DMS79 treated with DMSO at 0.1 percent for 48 hours (cell line): ENCODE measurements around the gene HCN4.
"Not testable (repeated sequence)": the region's sequence is repeated elsewhere in the genome, so short reads cannot be mapped to it uniquely, and the experiment has no call there.

Source experiments
- DNase-seq: peaks from one replicate; lab custom pipeline; 2025; lab: John Stamatoyannopoulos, UW

HCN4 gene

DNA sequence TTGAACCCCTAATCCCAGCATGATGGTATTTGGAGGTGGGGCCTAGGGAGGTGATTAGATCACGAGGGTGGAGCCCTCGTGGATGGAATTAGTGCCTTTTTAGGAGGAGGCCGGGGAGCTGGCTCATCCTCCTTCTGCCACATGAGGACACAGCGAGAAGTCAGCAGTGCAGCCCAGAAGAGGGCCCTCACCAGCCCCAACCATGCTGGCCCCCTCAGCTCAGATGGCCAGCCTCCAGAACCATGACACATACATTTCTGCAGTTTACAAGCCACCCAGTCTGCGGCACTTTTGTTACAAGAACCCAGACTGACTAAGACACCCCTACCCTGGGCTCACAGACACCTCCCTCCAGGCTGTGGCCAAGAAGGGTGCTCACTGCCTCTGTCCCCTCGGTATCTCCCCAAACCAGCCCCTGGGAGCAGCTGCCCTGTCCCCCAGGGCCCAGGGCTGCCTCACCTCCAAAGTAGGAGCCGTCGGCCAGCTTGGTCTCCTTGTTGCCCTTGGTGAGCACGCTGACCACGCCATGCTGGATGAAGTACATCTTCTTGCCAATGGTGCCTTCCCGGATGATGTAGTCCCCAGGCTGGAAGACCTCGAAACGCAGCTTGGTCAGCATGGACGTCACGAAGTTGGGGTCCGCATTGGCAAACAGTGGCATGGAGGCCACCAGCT, 44.1 kb downstream of the HCN4 start:
- no peak for DNase-seq

DNA sequence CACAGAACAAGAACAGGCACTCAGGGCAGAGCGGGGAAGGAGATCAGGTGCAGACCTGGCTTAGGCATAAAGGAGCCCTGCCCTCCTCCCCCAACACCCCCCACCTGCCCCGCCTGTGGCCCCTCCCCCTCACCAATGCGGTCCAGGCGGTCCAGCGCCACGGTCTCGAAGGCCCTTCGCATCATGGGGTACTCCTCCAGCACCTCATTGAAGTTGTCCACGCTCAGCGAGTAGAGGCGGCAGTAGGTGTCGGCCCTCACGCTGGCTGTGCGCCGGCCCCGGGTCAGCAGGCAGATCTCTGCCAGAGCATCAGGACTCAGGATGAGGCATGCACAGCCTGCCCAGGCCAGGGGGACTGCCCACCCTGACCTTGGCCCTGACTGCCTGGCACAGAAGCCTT, 44.8 kb downstream of the HCN4 start:
- no peak for DNase-seq

GRCh38 chr15:73323374-73323955, 45.3 kb downstream of the HCN4 start:
- no peak for DNase-seq

DNA sequence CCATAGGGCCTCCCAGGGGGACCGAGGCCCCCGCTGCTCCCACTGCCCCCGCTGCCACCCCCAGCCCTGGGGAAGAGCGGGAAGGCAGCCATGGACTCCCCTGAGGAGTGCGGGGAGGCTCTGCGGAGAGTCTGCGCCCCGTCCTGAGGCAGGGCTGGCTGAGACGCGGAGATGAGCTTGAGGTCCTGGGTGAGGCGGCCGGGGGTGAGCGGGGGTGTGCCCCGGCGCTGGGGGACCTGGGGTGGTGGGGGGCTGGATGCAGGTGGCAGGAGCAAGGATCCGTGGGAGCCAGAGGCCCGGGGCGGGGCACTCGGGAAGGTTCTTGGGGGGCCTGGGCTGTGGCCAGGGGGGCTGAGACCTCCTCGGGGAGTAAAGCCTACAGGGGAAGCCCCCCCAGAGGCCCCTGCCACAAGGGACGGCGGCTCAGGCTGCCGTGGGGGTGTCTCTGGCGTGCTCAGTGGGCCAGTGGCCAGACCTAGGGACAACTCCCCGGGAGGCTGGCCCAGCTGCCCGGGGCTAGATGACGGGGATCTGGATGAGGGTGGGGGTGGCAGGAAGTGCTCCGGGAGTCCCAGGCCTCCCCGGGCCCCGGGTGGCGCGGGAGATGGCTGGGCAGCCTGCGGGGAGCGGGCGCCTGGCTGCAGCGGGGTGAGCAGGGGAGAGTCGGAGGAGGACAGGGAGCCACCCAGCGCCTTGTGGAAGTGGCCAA, 45.9 kb downstream of the HCN4 start:
- no peak for DNase-seq

- no peak for DNase-seq
Measured at GRCh38 chr15:73321496-73322450, 47.0 kb downstream of the HCN4 start.

GRCh38 chr15:73320619-73321180, 48.1 kb downstream of the HCN4 start:
- no peak for DNase-seq

DNA sequence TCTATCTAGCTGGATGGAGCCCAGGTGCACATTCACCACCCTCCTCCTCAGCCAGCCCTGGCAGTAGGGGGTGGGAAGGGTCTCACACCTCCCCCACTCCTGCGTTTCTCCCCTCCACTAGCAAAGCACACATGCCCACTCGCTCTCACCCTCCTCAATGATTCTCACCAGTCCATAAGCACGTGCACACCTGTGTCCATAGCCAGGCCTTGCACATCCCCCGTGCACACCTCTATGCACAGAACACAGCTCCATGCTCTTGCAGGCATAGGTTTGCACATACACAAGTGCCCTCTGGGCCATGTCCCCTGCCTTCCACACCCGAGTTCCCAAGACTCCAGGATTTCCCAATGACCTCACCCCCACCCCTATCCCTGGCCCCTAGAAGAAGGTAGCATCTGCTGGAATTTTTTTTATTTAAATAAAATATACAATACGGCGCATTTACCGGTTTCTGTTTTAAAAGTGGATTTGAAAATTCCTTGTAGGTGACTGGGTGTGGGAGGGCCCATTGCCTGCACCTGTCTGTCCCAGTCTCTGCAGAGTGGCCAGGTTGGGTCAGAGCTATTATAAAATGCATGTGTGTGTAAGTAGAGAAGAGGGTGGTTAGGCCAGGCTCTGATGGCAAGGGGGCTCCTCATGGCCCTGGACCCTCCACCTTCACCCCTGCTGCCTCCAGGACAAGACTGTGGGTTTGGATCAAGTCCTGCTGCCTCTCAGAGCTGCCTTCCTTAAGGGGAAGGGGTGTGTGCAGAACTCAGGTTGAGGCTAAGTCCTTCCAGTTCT, 49.1 kb downstream of the HCN4 start:
- DNase-seq, result no peak

GRCh38 chr15:73318463-73319351, 50.1 kb downstream of the HCN4 start:
- DNase-seq, result peak; percentile 10

- no peak for DNase-seq
Measured at GRCh38 chr15:73317651-73318462, 50.9 kb downstream of the HCN4 start.

DNA sequence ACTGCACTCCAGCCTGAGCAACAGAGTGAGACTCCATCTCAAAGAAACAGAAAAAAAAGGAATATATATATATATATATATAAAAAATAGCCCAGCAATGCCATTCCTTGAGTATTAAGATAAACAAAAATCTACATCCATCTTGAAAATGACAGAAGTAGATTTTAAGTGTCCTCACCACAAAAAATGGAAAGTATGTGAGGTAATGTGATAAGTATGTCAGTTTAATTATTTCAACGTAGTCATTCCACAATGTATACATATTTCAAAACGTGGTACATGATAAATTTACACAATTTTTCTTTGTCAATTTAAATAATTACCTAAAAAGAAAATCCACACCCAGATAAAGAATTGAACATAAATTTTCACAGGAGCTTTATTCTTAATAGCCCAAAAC, 54.9 kb downstream of the HCN4 start:
- no peak for DNase-seq

- no peak for DNase-seq
Measured at GRCh38 chr15:73308305-73308704, 60.5 kb downstream of the HCN4 start.

DNA sequence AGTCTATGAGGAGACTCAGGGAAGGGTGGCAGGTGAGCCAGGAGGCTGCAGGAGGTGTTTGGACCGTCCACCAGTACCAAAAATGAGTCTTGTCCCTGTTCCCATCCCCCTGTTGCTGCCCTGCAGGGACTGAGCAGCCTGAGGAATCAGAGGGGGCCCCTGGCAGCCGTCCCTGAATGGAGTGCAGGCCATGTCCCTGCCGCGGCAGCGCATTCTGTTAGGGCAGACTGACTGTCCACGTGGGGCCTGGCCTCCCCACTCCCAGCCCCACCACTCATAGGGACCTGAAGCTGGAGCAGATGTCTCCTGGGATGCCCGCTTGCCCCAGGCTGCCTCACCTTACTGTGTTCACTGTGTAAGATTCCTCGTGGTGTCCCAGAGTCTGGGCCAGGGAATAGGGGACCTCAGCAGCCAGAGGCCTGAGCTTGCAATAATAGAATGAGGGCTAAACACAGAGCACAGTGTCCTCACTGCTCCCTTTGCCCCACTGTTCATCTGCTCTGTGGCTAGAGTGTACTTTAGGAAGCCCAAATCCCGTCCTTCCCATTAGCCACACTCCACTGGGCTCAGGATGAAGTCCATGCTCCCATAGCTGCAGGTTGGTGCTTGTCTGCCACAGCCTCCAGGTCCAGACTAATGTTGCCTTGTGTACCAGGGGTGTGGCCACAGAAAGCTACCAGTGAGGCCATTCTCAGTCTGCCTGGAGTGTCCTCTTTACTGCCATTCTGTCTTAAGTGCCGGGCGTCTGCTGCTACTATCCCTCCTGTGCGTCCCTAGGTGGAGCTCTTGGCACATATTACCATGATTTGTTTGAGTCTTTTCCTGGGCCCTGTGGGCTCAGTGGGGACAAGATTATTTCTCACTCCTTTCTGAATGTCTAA, 63.2 kb downstream of the HCN4 start:
- DNase-seq, result peak; percentile 78

DNA sequence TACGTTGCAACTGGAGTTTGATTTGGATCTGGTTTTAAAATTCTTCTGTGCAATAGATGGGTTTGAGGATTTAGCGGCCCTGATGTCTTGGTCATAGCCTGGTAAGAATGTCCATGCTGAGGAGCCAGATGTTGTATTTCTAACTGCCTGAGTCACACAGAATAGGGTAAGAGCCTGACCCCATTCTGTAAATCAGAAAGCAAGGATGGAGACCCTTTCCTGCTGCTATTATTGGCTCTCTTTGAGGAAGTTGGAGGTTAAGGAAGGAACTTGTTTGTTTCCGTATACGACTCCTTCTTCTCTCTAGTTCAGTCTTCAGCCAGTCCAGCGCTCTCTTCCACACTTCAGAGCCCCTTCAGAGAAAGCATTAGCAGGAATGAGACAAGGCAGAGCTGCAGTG, 65.1 kb downstream of the HCN4 start:
- no peak for DNase-seq

DNA sequence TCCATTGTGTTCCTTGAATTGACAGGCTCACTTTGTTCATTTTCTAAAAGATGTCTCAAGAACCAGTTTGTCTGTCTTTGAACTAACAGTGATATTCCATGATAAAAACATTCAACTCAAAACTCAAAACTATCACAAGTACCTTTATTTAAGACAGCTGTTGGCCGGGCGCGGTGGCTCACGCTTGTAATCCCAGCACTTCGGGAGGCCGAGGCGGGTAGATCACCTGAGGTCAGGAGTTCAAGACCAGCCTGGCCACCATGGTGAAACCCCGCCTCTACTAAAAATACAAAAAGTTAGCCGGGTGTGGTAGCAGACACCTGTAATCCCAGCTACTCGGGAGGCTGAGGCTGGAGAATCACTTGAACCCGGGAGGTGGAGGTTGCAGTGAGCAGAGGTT, 68.5 kb downstream of the HCN4 start:
- DNase-seq, result not testable (repeated sequence)

DNA sequence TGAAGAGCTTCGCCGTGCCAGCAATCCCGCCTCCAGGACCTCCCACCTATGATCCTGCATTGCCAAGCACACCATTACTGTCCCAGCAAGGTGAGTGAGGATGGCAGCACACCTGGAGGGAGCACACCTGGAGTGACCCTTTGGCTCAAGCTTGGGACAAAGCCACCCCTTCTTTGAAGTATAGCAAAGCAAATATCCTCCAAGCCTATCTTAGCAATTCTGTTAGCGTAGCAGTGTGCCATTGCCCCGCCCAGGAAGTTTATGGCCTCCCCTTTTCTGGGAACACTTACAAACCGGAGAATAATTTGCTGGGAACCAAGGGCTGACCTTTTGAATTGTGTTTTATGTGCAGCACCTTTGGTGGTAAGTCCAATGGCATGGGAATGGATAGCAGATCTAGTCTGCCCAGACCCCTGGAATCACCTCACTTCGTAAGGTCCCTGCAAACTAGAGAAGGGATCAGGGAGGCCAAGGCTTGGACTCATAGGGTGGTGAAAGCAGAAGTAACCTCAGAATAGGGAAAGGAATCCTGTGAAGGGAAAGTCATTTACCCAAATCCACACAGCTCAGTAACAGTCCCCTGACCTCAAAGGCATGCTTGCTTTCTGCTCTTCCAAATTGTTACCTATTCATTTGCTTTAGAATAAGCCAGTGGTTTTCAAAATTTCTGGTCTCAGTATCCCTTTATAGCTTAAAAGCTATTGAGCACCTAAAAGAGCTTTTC, 70.1 kb downstream of the HCN4 start:
- no peak for DNase-seq

DNA sequence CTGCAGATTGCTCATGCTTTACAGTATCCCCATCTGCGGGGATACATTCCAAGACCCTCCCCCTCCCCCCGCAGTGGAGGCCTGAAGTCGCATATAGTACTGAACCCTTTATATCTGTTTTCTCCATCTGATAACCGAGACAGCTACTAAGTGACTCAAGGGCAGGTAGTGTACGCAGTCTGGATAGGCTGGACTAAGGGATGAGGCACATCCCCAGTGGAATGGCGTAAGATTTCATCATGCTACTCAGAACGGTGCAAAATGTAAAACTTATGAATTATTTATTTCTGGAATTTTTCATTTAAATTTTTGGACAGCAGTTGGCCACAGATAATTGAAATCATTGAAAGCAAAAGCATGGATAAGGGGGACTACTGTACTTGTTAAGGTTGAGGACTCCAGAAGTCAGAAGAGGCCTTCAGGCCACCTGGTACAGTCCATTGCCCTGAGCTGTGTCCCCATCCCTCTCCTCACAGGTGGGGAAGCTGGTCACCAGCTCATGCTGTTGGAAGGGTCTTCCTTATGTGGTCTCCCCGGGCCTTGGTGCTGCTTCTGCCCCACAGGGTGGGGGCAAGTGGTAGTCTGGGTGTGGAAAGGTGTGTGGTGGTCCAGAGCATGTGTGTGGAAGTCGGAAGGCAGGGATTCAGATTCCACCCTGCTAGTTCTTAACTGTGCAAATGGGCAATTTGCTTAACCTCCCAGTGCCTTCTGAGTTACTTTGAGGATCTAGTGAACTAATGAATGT, 72.0 kb downstream of the HCN4 start:
- no peak for DNase-seq
